Endothelial cell of umbilical vein (primary cell): ENCODE data around the gene RPS6KA4. TPM values are rescaled to one million over a fixed set of nuclear protein-coding genes. Genes with fewer than 3 reads are reported as not detected.

Experiments used
- BruUV-seq: library from RNA; stranded (reverse); fragments of 400-500 nt; replicated peaks from 2 replicates; lab custom pipeline; 2021; lab: Mats Ljungman, UMichigan
- CTCF ChIA-PET: fragments of 300-600, 350-600 bp; sonication (Branson Sonifier 250); formaldehyde crosslinking; loops from one replicate; lab custom pipeline; 2021; ENCODE audit warnings: antibody characterized with exemption, inconsistent platforms; lab: Charles Lee
- POLR2A ChIA-PET: fragments of 300-600, 350-600 bp; sonication (Branson Sonifier 250); formaldehyde crosslinking; loops from one replicate; lab custom pipeline; 2021; ENCODE audit warnings: antibody characterized with exemption, inconsistent platforms; lab: Charles Lee
- DNase-seq: peaks from one replicate; pipeline ENCODE4 v3.0.0-alpha.2; 2011; ENCODE audit warnings: low read depth, low spot score
- FAIRE-seq: peaks from 2 replicates; lab custom pipeline; 2011; peaks lifted over from hg19 to GRCh38; lab: Jason Lieb, UNC
- H2AFZ ChIP-seq: 2 replicates; pipeline ENCODE4 v1.6.0; 2012; ENCODE audit warnings: low read depth, low read length, control low read depth, inconsistent platforms
- H3K27ac ChIP-seq: 2 replicates; pipeline ENCODE4 v1.5.1; 2011; ENCODE audit warnings: low read depth, mild to moderate bottlenecking, control low read depth, low read length, moderate library complexity; ENCODE audit not compliant: insufficient read depth
- H3K27me3 ChIP-seq, 2 experiments: 2 replicates each; pipeline versions ENCODE4 v1.6.0 to v1.6.1; 2011; ENCODE audit warnings: low read length in 2 of 2, mixed read lengths in 1 of 2; ENCODE audit not compliant: control insufficient read depth in 2 of 2, insufficient read depth in 2 of 2
- H3K36me3 ChIP-seq, 2 experiments: 2 replicates in 1 of 2; 3 replicates in 1 of 2; pipeline ENCODE4 v1.5.1; 2011; ENCODE audit warnings: low read length in 2 of 2, mild to moderate bottlenecking in 1 of 2, moderate library complexity in 1 of 2; ENCODE audit not compliant: control insufficient read depth in 2 of 2, insufficient read depth in 2 of 2; ENCODE audit errors: extremely low read depth in 1 of 2
- H3K4me1 ChIP-seq: 3 replicates; pipeline ENCODE4 v1.5.1; 2011; ENCODE audit warnings: mild to moderate bottlenecking, low read length; ENCODE audit not compliant: control insufficient read depth, insufficient read depth; ENCODE audit errors: extremely low read depth
- H3K4me2 ChIP-seq: 2 replicates; pipeline ENCODE4 v1.6.1; 2011; ENCODE audit warnings: low read length, control low read depth, mixed read lengths; ENCODE audit not compliant: insufficient read depth
- H3K4me3 ChIP-seq, 3 experiments: fragments of 200-600 bp in 1 of 3; sonication (generic), shearing (Covaris generic) in 1 of 3; replicated peaks in 1 of 3; 2 replicates each; pipeline ENCODE4 v1.5.1; 2011 to 2016; ENCODE audit warnings: control low read depth in 3 of 3, low read length in 3 of 3, mild to moderate bottlenecking in 2 of 3, inconsistent platforms in 1 of 3, low read depth in 1 of 3, moderate library complexity in 1 of 3; ENCODE audit not compliant: insufficient read depth in 1 of 3
- H3K79me2 ChIP-seq: 2 replicates; pipeline ENCODE4 v1.6.0; 2012; ENCODE audit warnings: low read length, inconsistent platforms; ENCODE audit not compliant: control insufficient read depth, insufficient read depth
- H3K9ac ChIP-seq: replicated peaks from 2 replicates; pipeline ENCODE3; 2011; ENCODE audit warnings: low read length, control low read depth; ENCODE audit not compliant: insufficient read depth; ENCODE audit errors: extremely low read depth
- H3K9me1 ChIP-seq: replicated peaks from 3 replicates; pipeline ENCODE4 v1.6.0; 2011; ENCODE audit warnings: mild to moderate bottlenecking, low read length; ENCODE audit not compliant: control insufficient read depth, insufficient read depth; ENCODE audit errors: extremely low read depth
- H3K9me3 ChIP-seq: replicated peaks from 2 replicates; pipeline ENCODE4 v1.5.1; 2012; ENCODE audit warnings: low read length, inconsistent platforms; ENCODE audit not compliant: control insufficient read depth, insufficient read depth
- H4K20me1 ChIP-seq: replicated peaks from 2 replicates; pipeline ENCODE3; 2011; ENCODE audit warnings: mild to moderate bottlenecking, low read length; ENCODE audit not compliant: control insufficient read depth, insufficient read depth; ENCODE audit errors: extremely low read depth
- CTCF ChIP-seq, 2 donors: IDR thresholded peaks; 1 replicate in 1 of 2; 2 replicates in 1 of 2; pipeline ENCODE4 v1.5.1; 2011; ENCODE audit warnings: low read length in 2 of 2, mild to moderate bottlenecking in 2 of 2, moderate library complexity in 2 of 2, control low read depth in 1 of 2, inconsistent platforms in 1 of 2, low read depth in 1 of 2; ENCODE audit not compliant: insufficient read depth in 1 of 2; ENCODE audit errors: extremely low read depth in 1 of 2
- FOS ChIP-seq: IDR thresholded peaks from 2 replicates; pipeline ENCODE4 v1.6.1; 2011; ENCODE audit warnings: mild to moderate bottlenecking, low read length, moderate library complexity, borderline replicate concordance; ENCODE audit not compliant: insufficient read depth
- GATA2 ChIP-seq: IDR thresholded peaks from 2 replicates; pipeline ENCODE4 v1.7.0; 2011; ENCODE audit warnings: low read depth, mild to moderate bottlenecking, moderate library complexity, mixed read lengths, low read length; ENCODE audit not compliant: insufficient read length, insufficient read depth
- JUN ChIP-seq: IDR thresholded peaks from 2 replicates; pipeline ENCODE4 v1.6.1; 2011; ENCODE audit warnings: borderline replicate concordance, low read depth; ENCODE audit not compliant: insufficient read length, insufficient read depth
- MAX ChIP-seq: IDR thresholded peaks from 2 replicates; pipeline ENCODE4 v1.6.1; 2011; ENCODE audit not compliant: insufficient read depth, insufficient read length
- MYC ChIP-seq: IDR thresholded peaks from one replicate; pipeline ENCODE4 v1.6.1; 2011; ENCODE audit warnings: mild to moderate bottlenecking, low read depth, low read length
- POLR2A ChIP-seq: IDR thresholded peaks from 2 replicates; pipeline ENCODE4 v1.6.1; 2012; ENCODE audit warnings: low read depth, mild to moderate bottlenecking, control low read depth, low read length
- dilution Hi-C: fragments of 300-500 bp; cut with MboI; formaldehyde crosslinking; loops from one replicate; pipeline ENCODE4 v1.15.0; 2019; ENCODE audit warnings: low sequenced_read_pairs; ENCODE audit not compliant: extremely low pct_ligation_motif_present
- intact Hi-C: fragments of 100-400 bp; cut with micrococcal nuclease; formaldehyde crosslinking; loops from one replicate; pipeline ENCODE4 v1.10.0; 2022
- polyA plus RNA-seq, 4 experiments: library from polyadenylated mRNA; depleted of rRNA in 3 of 4; stranded (reverse) in 3 of 4; unstranded in 1 of 4; fragments of >200 nt; gene quantifications; 2 replicates each; pipeline versions ENCODE4 v1.2.1 to v1.2.3, GENCODE V29; 2011 to 2012; ENCODE audit warnings: missing spikeins in 1 of 4
- total RNA-seq: library from RNA; stranded (reverse); gene quantifications from 2 replicates; pipeline ENCODE4 v1.2.3, GENCODE V29; 2021

RPS6KA4 gene
- total and polyA plus RNA-seq, 2 donors (not counting 3 experiments of a cell fraction or from before 2014, with no cell fraction given): 26.5 to 44.1 TPM

- Histone ChIP-seq H3K9ac (no peak overlapping the region), H3K9me3 (no peaks in the 10 kb centered on the region), H3K4me1 (peaks cover 3% of the 10 kb centered on the region), H4K20me1 (no peaks in the 10 kb centered on the region), H3K79me2 (no peaks in the 10 kb centered on the region), H3K4me3 (no peak overlapping the region), H3K4me2 (no peak overlapping the region), H2AFZ (no peak overlapping the region), H3K36me3 (no peaks in the 10 kb centered on the region), H3K9me1 (no peaks in the 10 kb centered on the region), H3K27ac (no peak overlapping the region), H3K27me3 (no peaks in the 10 kb centered on the region)
- FAIRE-seq (no peak), DNase-seq (no peak)
- dilution Hi-C loops: no loop called here
- BruUV-seq: no TSS peak
- POLR2A ChIA-PET: no interaction called here
- intact Hi-C loops: loop anchor here (2.0 kb wide), 1 partner anchor 15 kb away; the partner anchor contains the start of gene PRDX5
- CTCF ChIA-PET: interaction anchor here (1.0 to 5.4 kb wide), 4 partner anchors 9 to 22 kb away, joined by 3 to 71 read pairs (median 29); partner anchors contain the start of genes PRDX5 and TRMT112
- no peak for TF ChIP-seq GATA2
- TF ChIP-seq FOS: no peak
- no peak for TF ChIP-seq MYC
- TF ChIP-seq JUN: no peak
- TF ChIP-seq CTCF (IDR thresholded peaks at IDR 0.05; ENCODE audit: extremely low read depth in 1 of 2, insufficient read depth in 1 of 2, low read depth in 1 of 2, low read length in 2 of 2): no peak
- TF ChIP-seq MAX: no peak
- no peak for TF ChIP-seq POLR2A
Measured at GRCh38 chr11:64333556-64333955, 25.4 kb upstream of the RPS6KA4 start.
